Lung (tissue), 12 donors: Measurements from ENCODE around the gene HLTF. TPM values are rescaled to one million over a fixed set of nuclear protein-coding genes. Genes with fewer than 3 reads are reported as not detected.

Experiments used
- ATAC-seq: fragments of 200-7000 bp; cut with Tn5 transposase; one replicate; pipeline ENCODE4 v1.9.1; 2020; ENCODE audit warnings: moderate number of reproducible peaks; ENCODE audit not compliant: insufficient read depth, low FRiP score
- DNase-seq, 3 donors: peaks; one replicate each; pipeline ENCODE4 v3.0.0-alpha.2; 2013 to 2017
- H3K27ac ChIP-seq, 2 donors: one replicate each; pipeline ENCODE4 v1.5.1; 2013; ENCODE audit warnings: mild to moderate bottlenecking in 2 of 2, moderate library complexity in 2 of 2, control low read depth in 1 of 2, inconsistent platforms in 1 of 2, low read depth in 1 of 2, low read length in 1 of 2
- H3K27me3 ChIP-seq, 3 donors: one replicate each; pipeline ENCODE4 v1.5.1; 2013; ENCODE audit warnings: low read length in 2 of 3; ENCODE audit not compliant: control insufficient read depth in 3 of 3, insufficient read depth in 3 of 3
- H3K36me3 ChIP-seq, 4 donors: one replicate each; pipeline ENCODE4 v1.5.1; 2013; ENCODE audit warnings: low read length in 4 of 4, mild to moderate bottlenecking in 1 of 4, moderate library complexity in 1 of 4; ENCODE audit not compliant: control insufficient read depth in 4 of 4, insufficient read depth in 4 of 4
- H3K4me1 ChIP-seq, 5 donors: one replicate each; pipeline ENCODE4 v1.5.1; 2013; ENCODE audit warnings: low read length in 5 of 5, mild to moderate bottlenecking in 2 of 5, moderate library complexity in 1 of 5; ENCODE audit not compliant: control insufficient read depth in 5 of 5, insufficient read depth in 5 of 5
- H3K4me3 ChIP-seq: one replicate; pipeline ENCODE4 v1.5.1; 2013; ENCODE audit warnings: mild to moderate bottlenecking, control low read depth, moderate library complexity
- H3K9ac ChIP-seq, 2 donors: one replicate each; pipeline ENCODE4 v1.5.1; 2013; ENCODE audit warnings: low read length in 2 of 2, control low read depth in 1 of 2; ENCODE audit not compliant: insufficient read depth in 1 of 2
- H3K9me3 ChIP-seq, 4 donors: one replicate each; pipeline ENCODE4 v1.5.1; 2013; ENCODE audit warnings: low read length in 3 of 4, mild to moderate bottlenecking in 1 of 4, moderate library complexity in 1 of 4; ENCODE audit not compliant: control insufficient read depth in 4 of 4, insufficient read depth in 3 of 4
- CTCF ChIP-seq: IDR thresholded peaks from 2 replicates; pipeline ENCODE4 v1.5.1; 2012; ENCODE audit warnings: mild to moderate bottlenecking; ENCODE audit errors: control extremely low read depth, extremely low read depth
- WGBS, 2 donors: extraction: QIAGEN DNeasy Blood & Tissue Kit; methylation state at CpG; one replicate each; pipeline ENCODE4 v1.1.7; 2013; 5-methylcytosine and 5-hydroxymethylcytosine counted together
- polyA plus RNA-seq, 2 donors: library from polyadenylated mRNA; stranded (reverse); fragments of 200-250 nt; gene quantifications; one replicate each; pipeline ENCODE4 v1.2.1, GENCODE V29; 2013
- total RNA-seq, 2 donors: library from RNA; depleted of rRNA in 1 of 2; stranded (reverse); fragments of >200 nt in 1 of 2; gene quantifications; one replicate each; pipeline ENCODE4 v1.2.1, GENCODE V29; 2014 to 2021
- donor health status: control.
- donor health status: control.
- donor health status: Bipolar disorder and iron deficiency.
- donor health status: healthy.
- donor health status: DM: yes; HTN: yes; CAD: no.

Gene HLTF
- total and polyA plus RNA-seq, 4 donors, result 3.6 to 54.7 (median 12.6) TPM

GRCh38 chr3:148998297-148998696 is 88.0 kb downstream of the HLTF start:
- H3K9me3 ChIP-seq, result no peaks in the 10 kb centered on the region
- ATAC-seq (no peak), DNase-seq (no peak)
- no peak overlapping the region for H3K9ac ChIP-seq
- H3K4me3 ChIP-seq, result no peak overlapping the region
- no peaks in the 10 kb centered on the region for H3K27me3 ChIP-seq
- H3K4me1 ChIP-seq, result peaks cover 1 to 58% (median 9%) of the 10 kb centered on the region in 5 donors
- WGBS, 2 donors, result 75 to 80% methylated on average over 5 of the region's 5 CpGs
- no peak overlapping the region for H3K27ac ChIP-seq
- TF ChIP-seq CTCF, result no peak
- peaks cover 10 to 51% (median 29%) of the 10 kb centered on the region in 4 donors for H3K36me3 ChIP-seq

- Histone ChIP-seq H3K4me1 (peaks cover 3 to 60% (median 13%) of the 10 kb centered on the region in 5 donors), H3K4me3 (no peak overlapping the region), H3K9me3 (no peaks in the 10 kb centered on the region), H3K27me3 (no peaks in the 10 kb centered on the region), H3K36me3 (peaks cover 10 to 51% (median 28%) of the 10 kb centered on the region in 4 donors), H3K27ac (no peak overlapping the region), H3K9ac (no peak overlapping the region)
- TF ChIP-seq CTCF, result no peak
- 84 to 90% methylated on average over 1 of the region's 1 CpG for WGBS, 2 donors
- ATAC-seq (no peak), DNase-seq (no peak)
Observed at GRCh38 chr3:148997623-148998022, 88.7 kb downstream of the HLTF start.

GRCh38 chr3:148992635-148993255 is 93.6 kb downstream of the HLTF start:
- H3K36me3 ChIP-seq, result peaks cover 7 to 38% (median 21%) of the 10 kb centered on the region in 4 donors
- peaks cover 0 to 44% (median 7%) of the 10 kb centered on the region in 5 donors for H3K4me1 ChIP-seq
- peak overlapping the region in 1 of 2 donors; percentile 100 for H3K27ac ChIP-seq
- DNase-seq (peak; percentile 47 to 86 (median 78)), ATAC-seq (no peak)
- no peaks in the 10 kb centered on the region for H3K27me3 ChIP-seq
- no peaks in the 10 kb centered on the region for H3K9me3 ChIP-seq
- 61 to 75% methylated on average over 10 of the region's 10 CpGs for WGBS, 2 donors
- peak overlapping the region in 1 of 2 donors; percentile 86 for H3K9ac ChIP-seq
- TF ChIP-seq CTCF, result no peak
- no peak overlapping the region for H3K4me3 ChIP-seq
